Measurements from ENCODE around the gene CPEB3.

CPEB3 gene

DNA sequence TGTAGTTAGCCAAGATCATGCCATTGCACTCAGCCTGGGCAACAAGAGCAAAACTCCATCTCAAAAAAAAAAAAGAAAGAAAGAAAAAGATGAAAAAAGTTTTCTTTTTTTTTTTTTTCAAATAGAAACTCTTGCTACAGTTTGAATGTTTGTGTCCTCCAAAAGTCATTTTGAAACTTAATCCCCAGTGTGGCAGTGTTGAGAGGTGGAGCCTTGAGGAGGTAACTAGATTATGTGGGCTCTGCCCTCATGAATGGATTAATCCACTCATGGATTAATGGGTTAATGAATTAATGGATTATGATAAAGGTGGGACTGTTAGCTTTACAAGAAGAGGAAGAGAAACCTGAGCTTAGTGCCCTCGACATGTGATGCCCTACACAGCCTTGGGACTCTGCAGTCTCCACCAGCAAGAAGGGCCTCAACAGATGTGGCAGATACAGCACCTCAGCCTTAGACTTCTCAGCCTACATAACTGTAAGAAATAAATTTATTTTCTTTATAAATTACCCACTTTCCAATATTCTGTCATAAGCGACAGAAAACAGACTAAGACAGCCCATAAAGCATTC, 25.1 kb downstream of the CPEB3 start:
- Histone ChIP-seq H3K4me1 (ENCODE audit: control insufficient read depth, insufficient read depth, low read length) (no peaks in the 10 kb centered on the region), H3K27me3 (ENCODE audit: control insufficient read depth, insufficient read depth, low read length) (no peaks in the 10 kb centered on the region), H3K9ac (ENCODE audit: low read length) (no peak overlapping the region), H3K9me3 (ENCODE audit: control insufficient read depth, insufficient read depth, low read depth, low read length) (no peaks in the 10 kb centered on the region), H3K36me3 (ENCODE audit: control insufficient read depth, insufficient read depth, low read length) (no peaks in the 10 kb centered on the region), H3K27ac (ENCODE audit: low read depth, low read length) (no peak overlapping the region), H3K4me3 (ENCODE audit: low read depth, low read length) (no peak overlapping the region)

DNA sequence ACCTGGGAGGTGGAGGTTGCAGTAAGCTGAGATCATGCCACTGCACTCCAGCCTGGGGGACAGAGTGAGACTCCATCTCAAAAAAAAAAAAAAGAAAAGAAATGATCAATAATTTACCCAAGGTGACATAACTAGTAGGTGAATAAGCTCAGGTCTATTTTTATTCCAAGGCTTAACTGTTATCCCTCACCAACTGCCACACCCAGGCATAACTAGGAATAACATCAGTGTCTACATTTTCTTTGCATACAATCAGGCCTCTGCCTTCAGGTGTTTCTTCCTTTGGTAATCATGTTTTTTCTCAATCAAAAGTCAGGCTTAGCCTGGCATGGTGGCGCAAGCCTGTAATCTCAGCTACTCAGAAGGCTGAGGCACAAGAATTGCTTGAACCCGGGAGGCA, 26.6 kb downstream of the CPEB3 start:
- H3K27me3 ChIP-seq (ENCODE audit: control insufficient read depth, insufficient read depth, low read length), result no peaks in the 10 kb centered on the region
- no peak overlapping the region for H3K9ac ChIP-seq (ENCODE audit: low read length)
- H3K27ac ChIP-seq (ENCODE audit: low read depth, low read length), result no peak overlapping the region
- no peaks in the 10 kb centered on the region for H3K4me1 ChIP-seq (ENCODE audit: control insufficient read depth, insufficient read depth, low read length)
- H3K4me3 ChIP-seq (ENCODE audit: low read depth, low read length), result no peak overlapping the region
- H3K9me3 ChIP-seq (ENCODE audit: control insufficient read depth, insufficient read depth, low read depth, low read length), result no peaks in the 10 kb centered on the region
- no peaks in the 10 kb centered on the region for H3K36me3 ChIP-seq (ENCODE audit: control insufficient read depth, insufficient read depth, low read length)

DNA sequence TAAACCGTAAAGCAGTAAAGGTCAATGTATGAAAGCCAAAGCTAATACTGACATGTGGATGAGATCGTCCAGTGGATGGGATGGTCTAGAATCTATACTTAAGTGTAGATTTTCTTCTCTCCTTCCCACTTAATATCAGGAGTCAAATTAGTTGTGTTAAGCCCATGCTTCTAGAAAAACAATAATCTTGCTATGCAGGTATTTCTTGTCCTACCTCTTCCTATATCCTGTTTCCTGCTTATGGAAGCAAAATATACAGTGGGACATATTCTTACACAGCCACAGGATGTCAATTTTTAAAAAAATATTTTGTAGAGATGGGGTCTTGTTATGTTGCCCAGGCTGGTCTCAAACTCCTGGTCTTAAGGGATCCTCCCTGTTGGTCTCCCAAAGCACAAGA, 27.5 kb downstream of the CPEB3 start:
- no peaks in the 10 kb centered on the region for H3K36me3 ChIP-seq (ENCODE audit: control insufficient read depth, insufficient read depth, low read length)
- no peak overlapping the region for H3K27ac ChIP-seq (ENCODE audit: low read depth, low read length)
- H3K9me3 ChIP-seq (ENCODE audit: control insufficient read depth, insufficient read depth, low read depth, low read length), result no peaks in the 10 kb centered on the region
- no peaks in the 10 kb centered on the region for H3K4me1 ChIP-seq (ENCODE audit: control insufficient read depth, insufficient read depth, low read length)
- H3K27me3 ChIP-seq (ENCODE audit: control insufficient read depth, insufficient read depth, low read length), result no peaks in the 10 kb centered on the region
- no peak overlapping the region for H3K9ac ChIP-seq (ENCODE audit: low read length)
- no peak overlapping the region for H3K4me3 ChIP-seq (ENCODE audit: low read depth, low read length)

DNA sequence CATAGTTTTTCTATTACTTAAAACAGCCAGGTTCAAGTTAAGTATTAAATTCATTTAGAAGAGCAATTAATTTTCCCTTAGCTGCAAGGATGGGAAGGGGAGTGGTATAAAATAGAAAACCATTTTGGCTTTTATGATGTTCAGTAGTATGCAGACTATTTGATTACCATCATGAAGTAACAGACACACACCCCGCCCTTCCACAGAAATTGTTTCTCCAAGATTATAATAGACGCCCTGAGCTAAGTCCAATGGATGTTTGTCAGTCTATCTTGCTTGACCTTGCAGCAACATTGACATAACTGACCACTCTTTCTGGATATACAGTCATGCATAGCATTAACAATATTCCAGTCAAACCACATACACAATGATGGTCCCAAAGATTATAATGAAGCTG, 42.3 kb downstream of the CPEB3 start:
- Histone ChIP-seq H3K9me3 (ENCODE audit: control insufficient read depth, insufficient read depth, low read depth, low read length) (no peaks in the 10 kb centered on the region), H3K27ac (ENCODE audit: low read depth, low read length) (no peak overlapping the region), H3K9ac (ENCODE audit: low read length) (no peak overlapping the region), H3K4me1 (ENCODE audit: control insufficient read depth, insufficient read depth, low read length) (no peaks in the 10 kb centered on the region), H3K27me3 (ENCODE audit: control insufficient read depth, insufficient read depth, low read length) (no peaks in the 10 kb centered on the region), H3K36me3 (ENCODE audit: control insufficient read depth, insufficient read depth, low read length) (no peaks in the 10 kb centered on the region), H3K4me3 (ENCODE audit: low read depth, low read length) (no peak overlapping the region)

DNA sequence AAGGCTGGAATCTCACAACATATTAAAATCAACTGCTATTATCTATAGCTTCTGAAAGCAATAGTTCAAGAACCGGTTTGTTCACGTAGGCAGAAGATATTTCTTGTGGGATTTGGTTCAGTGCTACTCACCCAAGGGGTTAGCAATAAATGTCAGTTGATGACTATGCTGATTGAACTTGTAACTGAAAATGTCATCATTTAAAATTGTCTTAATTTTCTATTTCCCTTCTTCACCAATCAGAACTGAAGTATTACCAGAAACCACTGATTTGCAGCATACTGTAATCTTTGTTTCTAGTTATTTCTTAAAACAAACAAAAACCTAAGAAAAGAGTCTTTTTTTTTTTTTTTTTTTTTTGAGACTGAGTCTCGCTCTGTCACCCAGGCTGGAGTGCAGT, 46.1 kb downstream of the CPEB3 start:
- peaks cover 4% of the 10 kb centered on the region; the same call in 1 of the 2 replicates for H3K4me1 ChIP-seq (ENCODE audit: control insufficient read depth, insufficient read depth, low read length)

DNA sequence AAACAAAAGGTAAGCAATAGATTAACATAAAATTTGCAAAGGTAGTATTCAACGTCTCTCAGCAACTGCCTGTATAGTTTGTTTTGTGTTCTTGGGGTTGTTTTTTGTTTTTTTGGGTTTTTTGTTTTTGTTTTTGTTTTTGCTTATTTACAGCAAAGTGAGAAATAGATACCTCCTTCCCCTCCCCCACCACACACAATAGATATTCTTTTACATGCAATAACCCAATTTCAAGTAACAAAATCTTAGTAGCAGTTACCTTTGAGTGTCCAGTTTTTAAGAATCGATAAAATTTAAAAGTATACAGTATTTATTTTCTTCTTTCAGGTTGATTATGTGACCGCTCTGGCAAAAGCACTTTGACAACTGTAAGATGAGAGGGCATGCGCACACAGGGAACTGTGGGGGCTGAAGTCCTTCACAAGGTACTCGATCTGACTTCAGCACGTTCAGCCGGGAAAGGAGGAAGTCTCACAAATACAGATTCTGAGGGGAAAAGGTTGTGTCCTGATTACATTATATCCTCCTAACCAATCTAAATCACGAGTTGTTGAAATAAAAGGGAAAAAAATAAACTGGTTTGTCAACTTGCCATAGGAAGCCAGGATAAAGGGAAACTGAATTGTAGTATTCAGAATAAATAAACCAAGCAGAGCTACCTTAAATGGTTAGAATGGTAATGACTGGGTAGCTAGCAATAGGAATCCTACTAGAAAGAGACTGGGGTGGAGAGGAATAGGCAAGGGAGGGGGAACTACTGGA, 47.8 kb downstream of the CPEB3 start:
- peak overlapping the region; percentile 31 for H3K9ac ChIP-seq (ENCODE audit: low read length)
- H3K4me1 ChIP-seq (ENCODE audit: control insufficient read depth, insufficient read depth, low read length), result peaks cover 12% of the 10 kb centered on the region; the same call in 1 of the 2 replicates
- H3K9me3 ChIP-seq (ENCODE audit: control insufficient read depth, insufficient read depth, low read depth, low read length), result no peaks in the 10 kb centered on the region
- no peak overlapping the region for H3K27ac ChIP-seq (ENCODE audit: low read depth, low read length)
- H3K27me3 ChIP-seq (ENCODE audit: control insufficient read depth, insufficient read depth, low read length), result peaks cover 26% of the 10 kb centered on the region
- H3K4me3 ChIP-seq (ENCODE audit: low read depth, low read length), result peak overlapping the region; percentile 38
- no peaks in the 10 kb centered on the region for H3K36me3 ChIP-seq (ENCODE audit: control insufficient read depth, insufficient read depth, low read length)

More for the DNA sequence above, 46.1 kb downstream of the CPEB3 start:
- Histone ChIP-seq H3K9ac (ENCODE audit: low read length) (no peak overlapping the region), H3K27ac (ENCODE audit: low read depth, low read length) (no peak overlapping the region), H3K36me3 (ENCODE audit: control insufficient read depth, insufficient read depth, low read length) (no peaks in the 10 kb centered on the region), H3K27me3 (ENCODE audit: control insufficient read depth, insufficient read depth, low read length) (peaks cover 9% of the 10 kb centered on the region), H3K4me3 (ENCODE audit: low read depth, low read length) (no peak overlapping the region), H3K9me3 (ENCODE audit: control insufficient read depth, insufficient read depth, low read depth, low read length) (no peaks in the 10 kb centered on the region)

DNA sequence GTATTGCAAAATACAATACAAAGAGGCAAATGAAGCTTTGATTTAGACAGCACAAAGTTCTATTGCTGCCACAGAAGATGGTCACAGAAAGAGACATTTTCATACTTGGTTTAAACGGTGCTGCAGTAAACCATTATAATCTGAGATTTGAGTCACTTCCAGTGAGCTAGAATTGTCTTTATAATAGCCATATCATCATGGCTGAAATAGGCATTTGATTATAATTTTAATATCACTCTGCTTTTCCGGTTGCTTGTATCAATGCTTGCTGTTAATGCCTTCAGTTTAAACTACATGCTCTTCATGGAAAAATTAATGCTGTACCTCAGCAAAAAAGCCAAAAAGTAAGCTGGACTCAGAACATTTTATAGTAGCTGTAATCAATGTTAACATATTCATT, 48.5 kb downstream of the CPEB3 start:
- Histone ChIP-seq H3K27me3 (ENCODE audit: control insufficient read depth, insufficient read depth, low read length) (peaks cover 33% of the 10 kb centered on the region), H3K4me3 (ENCODE audit: low read depth, low read length) (no peak overlapping the region), H3K4me1 (ENCODE audit: control insufficient read depth, insufficient read depth, low read length) (peaks cover 12% of the 10 kb centered on the region; the same call in 1 of the 2 replicates), H3K9me3 (ENCODE audit: control insufficient read depth, insufficient read depth, low read depth, low read length) (no peaks in the 10 kb centered on the region), H3K36me3 (ENCODE audit: control insufficient read depth, insufficient read depth, low read length) (no peaks in the 10 kb centered on the region), H3K27ac (ENCODE audit: low read depth, low read length) (no peak overlapping the region), H3K9ac (ENCODE audit: low read length) (no peak overlapping the region)

DNA sequence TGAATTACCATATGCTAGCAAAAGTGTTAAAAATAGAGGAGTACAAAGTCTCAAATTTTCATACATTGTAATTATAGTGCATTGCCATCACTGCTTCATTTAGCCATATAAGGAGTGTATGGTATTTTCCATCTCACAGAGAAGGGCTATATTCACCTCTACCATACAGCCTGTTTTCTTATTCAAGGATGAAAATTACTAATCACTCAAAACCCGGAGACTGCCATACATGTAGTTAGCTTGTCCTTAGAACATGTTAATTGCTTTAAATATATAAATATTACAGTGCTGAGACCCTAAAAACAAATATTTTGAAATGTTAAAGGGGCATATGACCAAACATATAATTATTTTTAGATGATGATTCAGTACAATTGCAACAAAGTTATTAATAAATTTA, 49.4 kb downstream of the CPEB3 start:
- Histone ChIP-seq H3K4me3 (ENCODE audit: low read depth, low read length) (peak overlapping the region; percentile 65), H3K9ac (ENCODE audit: low read length) (no peak overlapping the region)

DNA sequence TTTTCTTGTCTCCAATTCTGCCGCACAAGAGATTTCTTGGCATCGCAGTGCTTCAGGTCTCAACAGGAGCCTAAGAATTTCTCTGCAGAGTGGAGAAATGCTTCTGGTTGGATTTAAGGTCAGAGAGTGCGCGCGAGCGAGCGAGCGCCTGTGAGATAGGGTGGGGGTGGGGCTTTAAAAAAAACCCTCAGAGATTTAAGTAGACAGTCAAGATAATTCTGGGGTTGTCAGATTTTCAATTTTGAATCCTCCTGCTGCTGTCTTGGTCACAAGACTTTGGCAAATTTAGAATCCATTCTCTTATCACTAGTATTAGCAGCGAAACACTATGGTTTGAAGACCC, 49.7 kb downstream of the CPEB3 start:
- Histone ChIP-seq H3K36me3 (ENCODE audit: control insufficient read depth, insufficient read depth, low read length) (no peaks in the 10 kb centered on the region), H3K27me3 (ENCODE audit: control insufficient read depth, insufficient read depth, low read length) (peaks cover 38% of the 10 kb centered on the region), H3K9me3 (ENCODE audit: control insufficient read depth, insufficient read depth, low read depth, low read length) (no peaks in the 10 kb centered on the region), H3K27ac (ENCODE audit: low read depth, low read length) (no peak overlapping the region), H3K9ac (ENCODE audit: low read length) (peak overlapping the region; percentile 26), H3K4me3 (ENCODE audit: low read depth, low read length) (peak overlapping the region; percentile 65), H3K4me1 (ENCODE audit: control insufficient read depth, insufficient read depth, low read length) (peaks cover 12% of the 10 kb centered on the region; the same call in 1 of the 2 replicates)

More for the DNA sequence above, 49.4 kb downstream of the CPEB3 start:
- H3K9me3 ChIP-seq (ENCODE audit: control insufficient read depth, insufficient read depth, low read depth, low read length), result no peaks in the 10 kb centered on the region
- no peaks in the 10 kb centered on the region for H3K36me3 ChIP-seq (ENCODE audit: control insufficient read depth, insufficient read depth, low read length)
- peaks cover 38% of the 10 kb centered on the region for H3K27me3 ChIP-seq (ENCODE audit: control insufficient read depth, insufficient read depth, low read length)
- peaks cover 12% of the 10 kb centered on the region; the same call in 1 of the 2 replicates for H3K4me1 ChIP-seq (ENCODE audit: control insufficient read depth, insufficient read depth, low read length)
- no peak overlapping the region for H3K27ac ChIP-seq (ENCODE audit: low read depth, low read length)

DNA sequence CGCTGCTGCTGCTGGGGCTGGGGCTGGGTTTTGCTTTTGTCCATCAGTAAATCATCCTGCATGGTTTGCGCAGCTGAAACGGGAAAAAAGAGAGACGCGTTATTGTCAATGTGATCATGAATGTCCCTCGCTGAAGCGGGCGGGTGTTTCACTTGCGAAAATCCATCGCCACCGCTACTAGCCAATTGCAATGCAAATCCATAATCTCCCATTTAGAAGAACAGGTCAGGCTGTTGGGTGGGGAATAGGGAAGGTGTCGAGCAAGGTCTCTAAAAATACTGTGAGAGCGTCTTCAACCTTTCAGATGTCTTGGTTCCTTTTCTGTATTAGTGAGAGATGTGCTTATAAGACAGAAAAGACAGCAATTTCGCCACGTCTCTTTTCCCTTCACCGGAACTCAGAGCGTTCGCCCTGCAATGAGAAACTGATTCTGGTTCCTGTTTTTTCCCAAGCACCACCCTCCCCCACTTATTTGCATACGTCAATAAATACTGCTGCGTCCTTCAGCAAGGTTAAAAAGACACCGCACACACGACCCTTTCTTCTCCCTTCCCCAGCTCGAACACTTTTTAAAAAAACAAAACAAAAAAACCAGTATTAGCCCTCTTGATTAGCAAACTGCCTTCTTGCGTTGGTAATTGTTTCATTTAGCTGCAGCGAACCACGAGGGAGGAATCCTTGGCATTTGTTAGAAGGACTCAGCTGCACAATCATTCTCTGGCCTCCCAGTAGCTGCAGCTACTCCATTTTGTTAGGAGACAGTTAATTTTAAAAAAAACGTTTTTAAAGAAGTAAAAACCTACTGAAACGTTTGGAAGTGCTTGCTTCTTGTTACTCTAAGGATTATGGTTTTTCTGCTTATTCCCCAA, 50.4 kb downstream of the CPEB3 start:
- H3K27me3 ChIP-seq (ENCODE audit: control insufficient read depth, insufficient read depth, low read length), result peaks cover 38% of the 10 kb centered on the region

More for the DNA sequence above, 50.4 kb downstream of the CPEB3 start:
- Histone ChIP-seq H3K9me3 (ENCODE audit: control insufficient read depth, insufficient read depth, low read depth, low read length) (no peaks in the 10 kb centered on the region), H3K9ac (ENCODE audit: low read length) (peak overlapping the region; percentile 31), H3K4me1 (ENCODE audit: control insufficient read depth, insufficient read depth, low read length) (peaks cover 12% of the 10 kb centered on the region; the same call in 1 of the 2 replicates), H3K27ac (ENCODE audit: low read depth, low read length) (no peak overlapping the region), H3K36me3 (ENCODE audit: control insufficient read depth, insufficient read depth, low read length) (no peaks in the 10 kb centered on the region), H3K4me3 (ENCODE audit: low read depth, low read length) (peak overlapping the region; percentile 65)

All from HUES6 (cell line).